A549 (cell line): ENCODE measurements around the gene SLC35F3.
A peak's percentile ranks its signal among the peaks of the same experiment; 100 is the strongest.

Experiments
- CTCF ChIP-seq: fragments of >200 bp; sonication (Bioruptor Twin); formaldehyde crosslinking; IDR thresholded peaks from 3 replicates; pipeline ENCODE4 v1.5.1; 2016
- EHMT2 ChIP-seq: fragments of 200-600 bp; sonication (generic); IDR thresholded peaks from 2 replicates; pipeline ENCODE4 v1.6.1; 2016; ENCODE audit warnings: antibody characterized with exemption, low read depth, mild to moderate bottlenecking, moderate library complexity
- EP300 ChIP-seq, 2 experiments: fragments of >200 bp; sonication (Bioruptor Twin); formaldehyde crosslinking; IDR thresholded peaks; 2 replicates in 1 of 2; 3 replicates in 1 of 2; pipeline ENCODE4 v1.6.1; 2016 to 2017
- HMGXB4 ChIP-seq: fragments of 250-450 bp; sonication (Bioruptor Pico); IDR thresholded peaks from 2 replicates; pipeline ENCODE4 v1.5.0; 2021; ENCODE audit warnings: mild to moderate bottlenecking, moderate library complexity, borderline replicate concordance
- JUN ChIP-seq, 2 experiments: fragments of >200 bp; sonication (Bioruptor Twin); formaldehyde crosslinking; IDR thresholded peaks; 2 replicates in 1 of 2; 3 replicates in 1 of 2; pipeline ENCODE4 v1.6.1; 2016 to 2017
- JUNB ChIP-seq: fragments of >200 bp; sonication (Bioruptor Twin); formaldehyde crosslinking; IDR thresholded peaks from 2 replicates; pipeline ENCODE4 v1.6.1; 2016
- RNF2 ChIP-seq: fragments of 200-600 bp; sonication (generic); IDR thresholded peaks from 2 replicates; pipeline ENCODE4 v1.6.1; 2016; ENCODE audit warnings: low read depth, mild to moderate bottlenecking, antibody characterized with exemption, moderate library complexity, borderline replicate concordance
- TP53 ChIP-seq: fragments of 250-450 bp; sonication (Bioruptor Pico); IDR thresholded peaks from 2 replicates; pipeline ENCODE4 v1.5.0; 2021; ENCODE audit warnings: mild to moderate bottlenecking, moderate library complexity
- ZC3H11A ChIP-seq: fragments of 450-650 bp; IDR thresholded peaks from 2 replicates; pipeline ENCODE4 v1.6.1; 2014; ENCODE audit warnings: antibody characterized with exemption, mild to moderate bottlenecking
- TF ChIP-seq, protein P1 (sequence below): fragments of 200-600 bp; sonication (generic); IDR thresholded peaks from 2 replicates; pipeline ENCODE4 v1.6.1; 2016; ENCODE audit warnings: antibody characterized with exemption, mild to moderate bottlenecking, moderate library complexity

DNA sequence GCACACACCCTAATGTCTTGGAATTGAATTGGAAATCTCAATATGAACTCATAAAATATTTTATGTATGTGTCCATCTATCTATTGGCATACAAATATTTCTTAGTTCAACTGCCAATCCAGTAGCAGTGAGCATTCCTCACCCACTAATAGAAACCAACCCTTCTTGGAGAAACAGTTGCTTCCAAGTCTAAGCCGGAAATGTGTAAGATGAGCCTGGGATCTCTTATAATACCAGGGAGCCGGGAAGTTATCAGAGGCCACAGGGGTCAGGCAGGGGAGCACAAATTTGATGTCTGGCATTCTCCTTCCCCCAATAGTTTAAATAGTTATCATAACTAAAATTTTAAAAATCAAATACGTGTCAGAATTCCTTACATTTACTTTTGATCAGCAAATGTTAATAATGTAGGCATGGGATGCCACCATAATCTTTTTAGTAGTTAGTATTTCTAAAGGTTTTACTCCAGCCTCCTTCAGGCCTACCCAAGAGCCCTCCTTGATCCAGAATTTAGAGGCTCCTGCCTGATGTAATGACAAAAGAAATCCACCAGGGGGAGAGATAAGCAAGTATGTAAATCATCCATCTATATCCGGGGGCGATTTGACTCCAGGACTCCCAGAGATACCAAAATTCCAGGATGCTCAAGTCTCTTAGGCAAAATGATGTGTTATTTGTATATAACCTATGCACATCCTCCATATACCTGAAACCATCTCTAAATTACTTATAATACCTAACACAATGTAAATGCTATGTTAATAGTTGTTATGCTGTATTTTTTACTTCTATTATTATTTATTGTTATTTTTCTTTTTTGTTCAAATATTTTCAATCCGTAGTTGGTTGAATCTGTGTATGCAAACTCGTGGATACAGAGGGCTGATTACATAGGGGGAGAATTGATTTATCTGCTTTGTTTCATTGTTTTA is 250.1 kb downstream of the SLC35F3 start:
- TF ChIP-seq CTCF = peak; percentile 75
- TF ChIP-seq TP53 (CRISPR knock-in tag) = no peak
- TF ChIP-seq, protein P1, sequence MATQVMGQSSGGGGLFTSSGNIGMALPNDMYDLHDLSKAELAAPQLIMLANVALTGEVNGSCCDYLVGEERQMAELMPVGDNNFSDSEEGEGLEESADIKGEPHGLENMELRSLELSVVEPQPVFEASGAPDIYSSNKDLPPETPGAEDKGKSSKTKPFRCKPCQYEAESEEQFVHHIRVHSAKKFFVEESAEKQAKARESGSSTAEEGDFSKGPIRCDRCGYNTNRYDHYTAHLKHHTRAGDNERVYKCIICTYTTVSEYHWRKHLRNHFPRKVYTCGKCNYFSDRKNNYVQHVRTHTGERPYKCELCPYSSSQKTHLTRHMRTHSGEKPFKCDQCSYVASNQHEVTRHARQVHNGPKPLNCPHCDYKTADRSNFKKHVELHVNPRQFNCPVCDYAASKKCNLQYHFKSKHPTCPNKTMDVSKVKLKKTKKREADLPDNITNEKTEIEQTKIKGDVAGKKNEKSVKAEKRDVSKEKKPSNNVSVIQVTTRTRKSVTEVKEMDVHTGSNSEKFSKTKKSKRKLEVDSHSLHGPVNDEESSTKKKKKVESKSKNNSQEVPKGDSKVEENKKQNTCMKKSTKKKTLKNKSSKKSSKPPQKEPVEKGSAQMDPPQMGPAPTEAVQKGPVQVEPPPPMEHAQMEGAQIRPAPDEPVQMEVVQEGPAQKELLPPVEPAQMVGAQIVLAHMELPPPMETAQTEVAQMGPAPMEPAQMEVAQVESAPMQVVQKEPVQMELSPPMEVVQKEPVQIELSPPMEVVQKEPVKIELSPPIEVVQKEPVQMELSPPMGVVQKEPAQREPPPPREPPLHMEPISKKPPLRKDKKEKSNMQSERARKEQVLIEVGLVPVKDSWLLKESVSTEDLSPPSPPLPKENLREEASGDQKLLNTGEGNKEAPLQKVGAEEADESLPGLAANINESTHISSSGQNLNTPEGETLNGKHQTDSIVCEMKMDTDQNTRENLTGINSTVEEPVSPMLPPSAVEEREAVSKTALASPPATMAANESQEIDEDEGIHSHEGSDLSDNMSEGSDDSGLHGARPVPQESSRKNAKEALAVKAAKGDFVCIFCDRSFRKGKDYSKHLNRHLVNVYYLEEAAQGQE = no peak
- TF ChIP-seq ZC3H11A = no peak
- no peak for TF ChIP-seq HMGXB4 (CRISPR knock-in tag)
- TF ChIP-seq EHMT2 = no peak
- TF ChIP-seq JUN (IDR thresholded peaks at IDR 0.05) = no peak
- no peak for TF ChIP-seq JUNB
- no peak for TF ChIP-seq RNF2
- TF ChIP-seq EP300 (IDR thresholded peaks at IDR 0.05) = no peak
